T-cell (primary cell): ENCODE data around the gene DNAI4. TPM values are rescaled to one million over a fixed set of nuclear protein-coding genes. Genes with fewer than 3 reads are reported as not detected.

ENCODE experiments used
- ATAC-seq, 4 experiments: fragments of 200-7000 bp in 3 of 4; fragments of 150-1000 bp in 1 of 4; cut with Tn5 transposase; replicated peaks in 1 of 4; 1 replicate in 3 of 4; 2 replicates in 1 of 4; pipeline ENCODE4 v1.10.0; 2021; ENCODE audit warnings: moderate library complexity in 3 of 4, mild to moderate bottlenecking in 2 of 4, moderate number of reproducible peaks in 1 of 4
- CTCF ChIA-PET, 2 donors: fragments of 300-600 bp; sonication (Branson Sonifier 250); formaldehyde crosslinking; loops; one replicate each; lab custom pipeline; 2022; ENCODE audit warnings: antibody characterized with exemption in 2 of 2; lab: Charles Lee
- POLR2A ChIA-PET, 2 donors: fragments of 300-600 bp; sonication (Branson Sonifier 250); formaldehyde crosslinking; loops; one replicate each; lab custom pipeline; 2022; ENCODE audit warnings: antibody characterized with exemption in 2 of 2; lab: Charles Lee
- DNase-seq, 35 experiments: peaks; one replicate each; pipeline versions ENCODE4 v3.0.0 to v3.0.0-alpha.2; 2013 to 2023
- H3K27ac ChIP-seq: one replicate; pipeline ENCODE4 v1.5.1; 2013; ENCODE audit warnings: low read length
- H3K27me3 ChIP-seq, 2 experiments: replicated peaks in 1 of 2; 1 replicate in 1 of 2; 2 replicates in 1 of 2; pipeline versions ENCODE4 v1.6.1 to v1.7.0; 2013; ENCODE audit warnings: low read length in 1 of 2, mixed read lengths in 1 of 2; ENCODE audit not compliant: control insufficient read depth in 2 of 2, insufficient read depth in 2 of 2; ENCODE audit errors: extremely low read depth in 1 of 2
- H3K36me3 ChIP-seq, 2 donors: 1 replicate in 1 of 2; 2 replicates in 1 of 2; pipeline versions ENCODE4 v1.6.1 to v1.7.0; 2013; ENCODE audit warnings: low read length in 1 of 2; ENCODE audit not compliant: control insufficient read depth in 2 of 2, insufficient read depth in 1 of 2; ENCODE audit errors: extremely low read depth in 1 of 2
- H3K4me1 ChIP-seq, 2 experiments: 1 replicate in 1 of 2; 2 replicates in 1 of 2; pipeline versions ENCODE4 v1.6.1 to v1.7.0; 2013; ENCODE audit warnings: low read length in 2 of 2, mixed read lengths in 1 of 2; ENCODE audit not compliant: insufficient read depth in 2 of 2, control insufficient read depth in 1 of 2; ENCODE audit errors: extremely low read depth in 1 of 2
- H3K4me3 ChIP-seq, 2 donors: 1 replicate in 1 of 2; 2 replicates in 1 of 2; pipeline versions ENCODE4 v1.5.1 to v1.7.0; 2013; ENCODE audit warnings: mild to moderate bottlenecking in 2 of 2, low read length in 1 of 2, moderate library complexity in 1 of 2; ENCODE audit not compliant: control insufficient read depth in 1 of 2; ENCODE audit errors: extremely low read depth in 1 of 2
- H3K9me3 ChIP-seq: 2 replicates; pipeline ENCODE4 v1.7.0; 2013
- H3K27ac Mint-ChIP-seq, 2 donors: one replicate each; pipeline ENCODE4 v1.8.0; 2020 to 2021; ENCODE audit warnings: mild to moderate bottlenecking in 2 of 2, mixed read lengths in 2 of 2
- H3K27me3 Mint-ChIP-seq, 2 donors: one replicate each; pipeline ENCODE4 v1.8.0; 2021 to 2022; ENCODE audit warnings: mixed read lengths in 2 of 2
- H3K36me3 Mint-ChIP-seq: one replicate; pipeline ENCODE4 v1.8.0; 2021; ENCODE audit warnings: mixed read lengths
- H3K4me1 Mint-ChIP-seq, 3 donors: one replicate each; pipeline ENCODE4 v1.8.0; 2020 to 2022; ENCODE audit warnings: mixed read lengths in 3 of 3, mild to moderate bottlenecking in 1 of 3
- H3K4me3 Mint-ChIP-seq, 3 donors: one replicate each; pipeline ENCODE4 v1.8.0; 2020 to 2022; ENCODE audit warnings: mild to moderate bottlenecking in 3 of 3, mixed read lengths in 3 of 3, moderate library complexity in 3 of 3
- H3K9me3 Mint-ChIP-seq, 3 donors: one replicate each; pipeline ENCODE4 v1.8.0; 2020 to 2022; ENCODE audit warnings: mixed read lengths in 3 of 3
- WGBS: methylation state at CpG from one replicate; pipeline ENCODE4 v1.1.5; 2013; ENCODE audit warnings: missing lambda C conversion rate; ENCODE audit not compliant: insufficient coverage; 5-methylcytosine and 5-hydroxymethylcytosine counted together
- total RNA-seq, 35 experiments: library from RNA in 6 of 35; stranded (reverse) in 6 of 35; fragments of 120-200 nt in 1 of 35; gene quantifications; one replicate each; pipeline versions ENCODE4 v1.2.1 to v1.2.4 and lab custom pipeline; 2013 to 2026

The DNAI4 gene
- total RNA-seq, 5 donors from 2014 or later (not counting 1 experiment from before 2014, with no cell fraction given), result 5.6 to 11.7 (median 7.7) TPM

GRCh38 chr1:66840929-66841328 lies 83.7 kb downstream of the DNAI4 start:
- Mint-ChIP-seq H3K9me3 (peaks cover 0 to 7% (median 7%) of the 10 kb centered on the region in 3 donors), H3K4me1 (peaks cover 18 to 23% (median 22%) of the 10 kb centered on the region in 3 donors), H3K36me3 (peaks cover 7% of the 10 kb centered on the region), H3K4me3 (peak overlapping the region in 2 of 3 donors; percentile 32 to 59), H3K27me3 (no peaks in the 10 kb centered on the region), H3K27ac (peak overlapping the region; percentile 79 to 91)
- Histone ChIP-seq H3K27ac (peak overlapping the region; percentile 15), H3K9me3 (no peaks in the 10 kb centered on the region), H3K4me3 (no peak overlapping the region), H3K4me1 (peaks cover 2 to 7% of the 10 kb centered on the region in 2 experiments), H3K36me3 (no peaks in the 10 kb centered on the region), H3K27me3 (no peaks in the 10 kb centered on the region)
- CTCF ChIA-PET, result interaction anchor here in 1 of 2 donors (0.6 kb wide), 1 partner anchor 218 kb away, joined by 9 read pairs; no protein-coding TSS in a partner anchor
- DNase-seq (peak in 2 of 35 experiments; percentile 7 to 16), ATAC-seq (peak; percentile 47 to 74 (median 52))
- POLR2A ChIA-PET, result no interaction called here

- no peaks in the 10 kb centered on the region for H3K9me3 ChIP-seq
- no peaks in the 10 kb centered on the region for H3K27me3 Mint-ChIP-seq
- ATAC-seq (no peak), DNase-seq (no peak)
- no peaks in the 10 kb centered on the region for H3K27me3 ChIP-seq
- no peak overlapping the region for H3K4me3 Mint-ChIP-seq
- ChIA-PET POLR2A (no interaction called here), CTCF (no interaction called here)
- H3K36me3 ChIP-seq, result no peaks in the 10 kb centered on the region
- H3K4me1 ChIP-seq, result no peaks in the 10 kb centered on the region
- H3K27ac Mint-ChIP-seq, result no peak overlapping the region
- no peak overlapping the region for H3K27ac ChIP-seq
- H3K9me3 Mint-ChIP-seq, result no peaks in the 10 kb centered on the region
- H3K4me3 ChIP-seq, result no peak overlapping the region
- peaks cover 0 to 6% (median 4%) of the 10 kb centered on the region in 3 donors for H3K4me1 Mint-ChIP-seq
- H3K36me3 Mint-ChIP-seq, result no peaks in the 10 kb centered on the region
Observed at GRCh38 chr1:66834926-66835325, 89.7 kb downstream of the DNAI4 start.

GRCh38 chr1:66833112-66833511 lies 91.5 kb downstream of the DNAI4 start:
- H3K4me3 Mint-ChIP-seq, result no peak overlapping the region
- no peak overlapping the region for H3K27ac ChIP-seq
- H3K4me1 ChIP-seq, result no peaks in the 10 kb centered on the region
- ATAC-seq (no peak), DNase-seq (no peak)
- POLR2A ChIA-PET, result no interaction called here
- no peaks in the 10 kb centered on the region for H3K9me3 Mint-ChIP-seq
- CTCF ChIA-PET, result no interaction called here
- H3K4me1 Mint-ChIP-seq, result peaks cover 0 to 6% (median under 1%) of the 10 kb centered on the region in 3 donors
- H3K27me3 Mint-ChIP-seq, result no peaks in the 10 kb centered on the region
- H3K36me3 ChIP-seq, result no peaks in the 10 kb centered on the region
- no peaks in the 10 kb centered on the region for H3K36me3 Mint-ChIP-seq
- no peaks in the 10 kb centered on the region for H3K9me3 ChIP-seq
- no peaks in the 10 kb centered on the region for H3K27me3 ChIP-seq
- no peak overlapping the region for H3K27ac Mint-ChIP-seq
- H3K4me3 ChIP-seq, result no peak overlapping the region

GRCh38 chr1:66831529-66832239 lies 93.0 kb downstream of the DNAI4 start:
- CTCF ChIA-PET, result no interaction called here
- Mint-ChIP-seq H3K4me1 (peaks cover 0 to 6% (median 0%) of the 10 kb centered on the region in 3 donors), H3K27me3 (no peaks in the 10 kb centered on the region), H3K9me3 (no peaks in the 10 kb centered on the region), H3K4me3 (no peak overlapping the region), H3K27ac (no peak overlapping the region), H3K36me3 (no peaks in the 10 kb centered on the region)
- Histone ChIP-seq H3K27ac (no peak overlapping the region), H3K4me3 (no peak overlapping the region), H3K4me1 (no peaks in the 10 kb centered on the region), H3K9me3 (no peaks in the 10 kb centered on the region), H3K36me3 (no peaks in the 10 kb centered on the region), H3K27me3 (no peaks in the 10 kb centered on the region)
- DNase-seq (no peak), ATAC-seq (no peak)
- POLR2A ChIA-PET, result no interaction called here
- no CpG with 5 or more reads among the region's 3 CpGs for WGBS

GRCh38 chr1:66824771-66825170 lies 99.9 kb downstream of the DNAI4 start:
- no peaks in the 10 kb centered on the region for H3K4me1 ChIP-seq
- peaks cover 0 to 3% (median 0%) of the 10 kb centered on the region in 3 donors for H3K9me3 Mint-ChIP-seq
- DNase-seq (no peak), ATAC-seq (no peak)
- no peak overlapping the region for H3K4me3 Mint-ChIP-seq
- H3K27me3 ChIP-seq, result no peaks in the 10 kb centered on the region
- H3K4me1 Mint-ChIP-seq, result no peaks in the 10 kb centered on the region
- H3K9me3 ChIP-seq, result no peaks in the 10 kb centered on the region
- no peak overlapping the region for H3K27ac Mint-ChIP-seq
- H3K36me3 Mint-ChIP-seq, result no peaks in the 10 kb centered on the region
- H3K27me3 Mint-ChIP-seq, result no peaks in the 10 kb centered on the region
- H3K36me3 ChIP-seq, result no peaks in the 10 kb centered on the region
- WGBS, result no CpG with 5 or more reads among the region's 1 CpG
- no peak overlapping the region for H3K4me3 ChIP-seq
- ChIA-PET CTCF (no interaction called here), POLR2A (no interaction called here)
- H3K27ac ChIP-seq, result no peak overlapping the region

- WGBS, result no CpG with 5 or more reads among the region's 1 CpG
- Histone ChIP-seq H3K9me3 (no peaks in the 10 kb centered on the region), H3K36me3 (no peaks in the 10 kb centered on the region), H3K4me1 (no peaks in the 10 kb centered on the region), H3K4me3 (no peak overlapping the region), H3K27ac (no peak overlapping the region), H3K27me3 (no peaks in the 10 kb centered on the region)
- Mint-ChIP-seq H3K9me3 (no peaks in the 10 kb centered on the region), H3K27ac (no peak overlapping the region), H3K27me3 (no peaks in the 10 kb centered on the region), H3K4me3 (no peak overlapping the region), H3K36me3 (no peaks in the 10 kb centered on the region), H3K4me1 (no peaks in the 10 kb centered on the region)
- no peak for DNase-seq
- no peak for ATAC-seq
- ChIA-PET CTCF (no interaction called here), POLR2A (no interaction called here)
Observed at GRCh38 chr1:66809736-66810326, 114.8 kb downstream of the DNAI4 start.
